Measurements from ENCODE around the gene SKA3.

- TF ChIP-seq POLR2A (IDR thresholded peaks at IDR 0.05) (no peak), CTCF (IDR thresholded peaks at IDR 0.05 in 4 of 5, conservative IDR thresholded peaks at IDR 0.05 in 1 of 5) (no peak)
Observed at GRCh38 chr13:21120191-21120590, 56.2 kb downstream of the SKA3 start.
